ENCODE data around the gene DPH1.

DNA sequence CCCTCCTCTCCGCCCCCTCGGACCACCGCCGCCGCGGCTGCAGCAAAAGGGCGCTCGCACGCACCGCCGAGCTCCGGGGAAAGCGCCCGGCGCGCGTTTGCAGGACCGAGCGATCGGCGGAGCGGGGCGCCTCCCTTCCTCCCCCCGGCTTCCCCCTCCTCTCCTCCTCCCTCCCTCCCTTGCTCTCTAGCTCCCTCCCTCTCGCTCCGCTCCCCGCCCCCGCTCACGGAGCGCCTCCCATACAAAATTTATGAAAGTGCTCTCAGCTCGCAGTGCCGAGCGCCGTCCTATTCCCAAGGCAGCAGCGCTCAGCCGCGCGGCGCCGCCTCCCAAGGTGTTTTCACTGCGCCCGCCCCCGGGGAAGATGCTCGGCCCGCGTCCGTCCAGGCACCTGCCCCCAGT is 4.7 kb upstream of the DPH1 start, which contains the start of gene RTN4RL1:
- TF ChIP-seq SP1 (IDR thresholded peaks at IDR 0.05) (no peak), FOXM1 (IDR thresholded peaks at IDR 0.05; ENCODE audit: borderline replicate concordance) (no peak), ZNF384 (IDR thresholded peaks at IDR 0.05) (no peak), BHLHE40 (IDR thresholded peaks at IDR 0.05; ENCODE audit: borderline replicate concordance) (no peak)

All from HEK293T (cell line).